GM21447 (cell line): ENCODE data around the gene CNFN.

Source experiments
- ATAC-seq: cut with Tn5 transposase; IDR thresholded peaks from one replicate; pipeline ENCODE4 v1.9.1; 2021; ENCODE audit not compliant: unreplicated experiment

CNFN gene

DNA sequence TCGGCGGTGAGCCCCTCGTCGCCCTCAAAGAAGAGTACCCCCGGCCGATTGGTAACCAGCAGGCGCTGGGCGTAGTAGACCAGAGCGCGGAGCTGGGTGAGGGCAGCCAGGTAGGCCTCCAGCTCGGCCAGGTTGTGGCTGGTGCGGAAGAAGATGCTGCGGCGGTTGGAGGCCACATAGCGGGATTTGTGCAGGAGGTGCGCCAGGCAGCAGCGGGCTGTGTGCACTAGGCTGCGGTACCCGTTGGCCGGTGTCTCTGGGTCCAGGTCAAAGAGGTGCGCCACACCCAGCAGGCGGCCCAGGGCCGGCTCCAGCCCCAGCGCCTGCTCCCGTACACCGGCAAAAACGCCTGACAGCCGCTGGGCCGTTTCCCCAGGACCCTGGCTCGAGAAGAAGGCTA, 20.3 kb upstream of the CNFN start:
- no peak for ATAC-seq

DNA sequence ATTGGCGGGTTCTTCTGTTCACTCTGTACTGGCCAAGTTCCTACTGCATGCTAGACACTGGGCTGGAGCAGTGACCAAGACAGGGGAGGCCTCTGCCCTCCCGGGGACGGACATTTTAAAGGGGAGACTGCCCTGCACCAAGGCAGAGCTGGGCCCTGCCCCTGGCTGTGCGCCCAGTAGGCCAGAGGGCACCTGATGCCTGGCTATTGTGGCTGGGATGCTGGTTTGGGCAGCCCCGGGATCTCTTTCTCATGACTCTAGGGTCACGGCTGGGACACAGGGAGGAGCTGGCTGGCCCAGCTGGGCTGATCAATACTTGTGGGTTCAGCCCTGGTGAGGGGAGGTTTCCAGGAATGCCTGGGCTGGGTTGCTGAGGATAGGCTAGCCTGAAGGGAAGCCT, 19.4 kb upstream of the CNFN start:
- ATAC-seq: no peak

DNA sequence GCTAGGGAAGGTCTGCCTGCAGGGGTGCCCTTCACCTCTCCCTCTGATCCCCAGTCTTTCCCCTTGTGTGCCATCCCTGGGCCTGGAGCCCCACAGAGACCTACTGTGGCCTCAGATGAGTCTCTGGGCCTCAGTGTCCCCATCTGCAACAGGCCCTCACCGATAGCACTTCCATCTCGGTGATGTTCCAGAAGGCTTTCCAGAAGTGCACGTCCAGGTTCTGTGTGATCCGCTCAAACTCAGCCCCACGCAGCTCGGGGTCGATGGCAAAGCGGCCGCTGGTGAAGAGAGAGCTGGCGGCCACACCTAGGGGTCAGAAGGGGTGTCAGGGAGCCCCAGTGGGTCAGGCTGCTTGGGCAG, 17.7 kb upstream of the CNFN start:
- ATAC-seq: no peak

DNA sequence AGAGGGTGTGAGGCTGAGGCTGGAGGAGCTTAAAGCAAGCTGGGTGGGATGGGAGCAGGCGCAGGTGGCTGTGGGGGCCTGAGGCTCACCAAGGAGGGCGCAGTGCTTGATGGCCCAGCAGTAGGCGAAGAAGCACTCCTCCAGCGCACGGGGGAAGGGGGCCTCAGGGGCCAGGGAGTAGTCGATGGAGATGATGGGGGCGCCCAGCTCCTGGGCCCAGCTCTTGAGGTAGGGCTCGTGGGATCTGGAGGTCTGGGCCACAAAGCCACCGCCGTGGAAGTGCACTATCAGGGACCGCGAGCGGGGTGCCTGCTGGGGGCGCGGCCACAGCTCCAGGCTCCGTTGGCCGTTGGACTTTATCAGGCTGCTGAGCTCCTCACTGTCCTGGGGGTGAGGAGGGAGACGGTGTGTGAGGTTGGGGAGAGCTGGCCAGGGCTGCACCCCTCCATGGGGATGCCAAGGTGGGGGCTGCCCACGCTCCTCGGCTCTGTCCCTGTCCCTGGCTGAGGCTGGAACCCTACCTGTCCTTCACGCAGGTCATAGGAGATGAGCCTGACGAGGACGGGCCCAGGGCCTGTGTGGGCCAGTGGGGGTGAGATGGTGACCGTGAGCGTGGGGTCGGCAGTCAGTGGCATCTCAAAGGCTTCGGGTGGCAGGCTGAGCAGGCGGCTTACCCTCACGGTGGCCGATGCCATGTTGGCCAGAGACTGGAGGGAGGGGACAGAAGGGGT, 17.2 kb upstream of the CNFN start:
- ATAC-seq: no peak

DNA sequence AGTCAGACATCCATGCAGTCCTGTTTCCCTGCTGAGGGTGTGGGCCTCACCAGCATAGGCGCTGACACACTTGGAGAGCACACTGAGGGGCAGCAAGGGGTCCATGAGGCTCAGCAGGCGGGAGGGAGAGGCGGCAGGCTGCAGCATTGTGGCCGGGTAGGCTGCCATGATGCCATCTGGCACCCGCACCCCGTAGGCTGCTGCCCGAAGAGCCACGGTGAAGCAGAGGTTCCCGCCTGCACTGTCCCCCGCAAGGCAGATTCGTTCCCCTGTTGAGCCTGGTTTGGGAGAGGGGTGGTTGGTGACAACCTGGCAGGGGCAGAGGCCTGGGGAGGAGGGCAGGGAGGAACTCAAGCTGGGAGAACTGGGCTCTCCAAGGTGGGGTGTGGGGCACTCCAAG, 16.0 kb upstream of the CNFN start:
- no peak for ATAC-seq

DNA sequence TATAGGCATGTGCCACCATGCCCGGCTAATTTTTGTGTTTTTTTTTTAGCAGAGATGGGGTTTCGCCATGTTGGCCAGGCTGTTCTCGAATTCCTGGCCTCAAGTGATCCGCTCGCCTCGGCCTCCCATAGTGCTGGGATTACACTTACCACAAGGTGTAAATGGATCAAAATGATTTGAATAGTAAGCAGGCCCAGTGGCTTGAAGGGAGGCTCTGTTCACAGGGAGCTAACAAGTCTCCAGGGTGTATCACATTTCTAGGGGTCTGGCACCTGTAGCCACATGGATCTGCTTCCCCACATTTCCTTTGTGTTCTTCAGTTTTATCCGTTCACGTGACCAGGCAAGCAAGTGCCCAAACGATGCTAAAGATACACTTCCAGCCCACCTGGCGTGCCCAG, 13.5 kb upstream of the CNFN start:
- no peak for ATAC-seq

DNA sequence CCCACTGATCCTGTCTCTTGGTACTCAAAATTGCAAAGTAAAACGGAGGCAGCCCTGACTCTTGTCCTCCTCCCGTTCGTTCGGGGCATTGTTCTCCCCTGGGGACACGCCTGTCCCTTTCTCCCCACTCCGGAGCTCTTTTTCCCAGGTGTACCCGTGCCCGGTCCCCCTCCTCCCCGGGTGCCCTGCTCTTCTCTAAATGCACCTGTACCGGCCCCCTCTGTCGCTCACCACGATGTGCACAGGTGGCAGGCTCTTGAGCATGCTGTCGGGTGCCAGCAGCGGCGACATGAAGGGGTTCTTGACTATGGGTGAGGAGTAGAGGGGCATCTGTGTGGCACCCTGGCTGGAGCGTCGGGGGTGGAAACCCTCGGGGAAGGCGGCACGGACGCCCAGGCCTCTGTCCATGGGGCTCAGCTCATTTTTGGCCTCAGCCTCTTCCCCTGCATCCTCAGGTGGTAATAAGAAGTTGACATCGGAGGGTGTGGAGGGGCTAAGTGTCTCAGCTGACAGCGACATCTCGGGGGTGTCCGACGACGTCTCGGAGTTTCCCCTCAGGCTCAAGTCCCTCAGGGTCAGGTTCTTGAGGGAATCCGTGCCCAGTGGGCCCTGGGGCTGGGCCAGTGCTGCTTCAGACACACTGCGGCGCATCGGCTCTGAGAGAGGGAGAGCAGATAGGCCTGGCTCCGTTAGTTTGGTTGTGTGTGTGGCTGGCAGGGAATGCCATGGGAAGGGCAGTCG, 12.4 kb upstream of the CNFN start:
- no peak for ATAC-seq

DNA sequence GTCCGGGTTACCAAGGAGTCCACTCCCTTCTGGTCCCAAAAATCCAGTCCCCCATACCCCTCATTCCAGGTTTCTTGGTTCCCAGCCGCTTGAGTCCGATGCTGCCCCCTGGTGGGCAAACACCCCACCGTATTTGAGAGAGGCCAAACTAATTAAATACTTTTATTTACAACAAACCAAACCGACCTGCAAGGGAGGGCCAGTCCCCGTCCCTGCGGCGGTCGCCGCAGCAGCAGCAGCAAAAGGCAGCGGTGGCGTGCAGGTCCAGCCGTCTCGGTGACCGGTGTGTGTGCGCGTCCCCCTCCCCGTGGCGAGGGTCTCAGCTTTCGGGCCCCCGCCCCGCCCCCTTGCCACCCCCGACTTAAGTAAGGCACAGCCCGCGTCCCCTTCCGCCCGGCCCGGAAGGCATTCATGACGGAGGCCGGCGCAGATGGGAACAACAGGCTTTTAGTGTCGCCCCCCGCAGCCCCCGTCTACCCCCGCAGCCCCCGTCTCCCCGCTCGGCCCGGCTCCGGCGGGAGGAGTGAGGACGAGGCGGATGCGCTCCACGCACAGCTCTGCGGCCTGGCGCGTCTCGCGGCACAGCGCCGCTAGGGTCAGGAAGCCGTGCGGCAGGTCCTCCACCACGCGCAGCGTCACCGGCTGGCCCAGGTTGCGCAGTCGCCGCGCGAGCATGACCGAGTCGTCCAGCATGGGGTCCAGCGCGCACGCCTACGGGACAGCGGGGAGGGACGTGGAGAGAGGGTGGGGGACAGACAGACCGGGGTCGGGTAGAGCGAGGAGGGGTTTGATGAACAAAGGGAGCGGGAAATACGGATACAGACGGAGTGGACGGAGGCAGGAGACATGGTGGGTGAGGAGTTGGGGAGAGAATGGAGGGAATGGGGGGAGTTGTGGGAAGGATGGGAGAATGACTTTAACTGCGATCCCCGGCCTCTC, 11.5 kb upstream of the CNFN start:
- ATAC-seq: no peak

DNA sequence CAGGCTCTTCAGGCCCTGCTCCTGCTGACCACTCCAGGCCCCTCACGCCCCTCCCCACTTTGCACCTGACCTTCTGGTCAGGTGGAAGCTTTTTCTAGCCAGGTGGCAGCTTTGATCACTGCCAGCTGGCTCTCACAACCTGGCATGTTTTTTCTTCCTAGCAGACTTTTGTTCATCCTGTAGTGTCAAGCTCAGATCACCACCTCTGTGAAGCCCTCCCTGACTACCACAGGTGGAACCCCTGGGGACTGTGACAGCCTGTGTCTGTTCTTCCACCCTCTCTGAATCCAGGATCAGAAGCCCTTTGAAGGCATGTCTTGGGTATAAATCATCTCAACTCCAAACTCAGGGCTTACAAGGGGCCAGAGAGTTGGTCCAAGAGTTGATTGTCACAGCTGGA, 10.3 kb upstream of the CNFN start:
- no peak for ATAC-seq

DNA sequence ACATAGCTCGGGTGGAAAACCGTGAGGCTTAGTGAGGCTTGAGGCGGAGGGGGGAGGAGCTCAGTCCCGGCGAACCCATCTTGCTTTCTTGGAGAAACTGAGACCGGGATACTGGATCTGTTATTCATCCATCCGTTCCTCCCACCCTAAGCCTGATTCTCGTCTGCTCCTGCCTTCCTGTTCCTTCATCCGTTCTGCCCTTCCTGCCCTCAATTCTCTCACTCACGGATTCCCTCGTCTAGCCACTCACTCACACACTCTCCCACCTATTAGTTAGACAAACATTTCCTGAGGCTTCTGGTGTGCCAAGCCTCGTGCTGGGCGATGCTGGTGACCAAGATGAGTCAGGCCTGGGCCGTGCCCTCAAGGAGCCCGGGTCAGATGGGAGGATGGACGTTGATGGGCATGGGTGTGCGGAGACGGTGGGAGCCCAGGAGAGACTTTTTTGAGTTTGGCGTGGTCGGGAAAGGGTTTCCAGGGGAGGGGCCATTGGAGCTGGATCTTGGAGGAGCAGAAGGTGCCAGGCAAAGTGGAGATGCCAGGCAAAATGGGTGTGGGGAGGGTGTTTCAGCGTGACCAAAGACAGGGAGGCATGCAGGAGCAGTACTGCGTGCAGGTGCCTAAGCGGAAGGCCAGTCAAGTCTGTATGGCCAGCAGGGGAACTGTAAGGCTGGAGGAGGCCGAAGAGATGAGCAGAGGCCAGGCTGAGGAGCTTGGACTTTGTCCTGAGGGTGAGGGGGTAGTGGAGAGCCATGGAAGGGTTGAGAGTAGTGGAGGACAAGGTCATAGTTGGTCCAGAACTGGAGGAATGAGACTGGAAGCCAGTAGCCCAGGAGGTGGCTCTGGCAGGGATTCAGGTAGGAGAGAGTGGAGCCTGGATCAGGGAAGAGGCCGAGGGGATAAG, 7.4 kb upstream of the CNFN start:
- ATAC-seq: no peak

DNA sequence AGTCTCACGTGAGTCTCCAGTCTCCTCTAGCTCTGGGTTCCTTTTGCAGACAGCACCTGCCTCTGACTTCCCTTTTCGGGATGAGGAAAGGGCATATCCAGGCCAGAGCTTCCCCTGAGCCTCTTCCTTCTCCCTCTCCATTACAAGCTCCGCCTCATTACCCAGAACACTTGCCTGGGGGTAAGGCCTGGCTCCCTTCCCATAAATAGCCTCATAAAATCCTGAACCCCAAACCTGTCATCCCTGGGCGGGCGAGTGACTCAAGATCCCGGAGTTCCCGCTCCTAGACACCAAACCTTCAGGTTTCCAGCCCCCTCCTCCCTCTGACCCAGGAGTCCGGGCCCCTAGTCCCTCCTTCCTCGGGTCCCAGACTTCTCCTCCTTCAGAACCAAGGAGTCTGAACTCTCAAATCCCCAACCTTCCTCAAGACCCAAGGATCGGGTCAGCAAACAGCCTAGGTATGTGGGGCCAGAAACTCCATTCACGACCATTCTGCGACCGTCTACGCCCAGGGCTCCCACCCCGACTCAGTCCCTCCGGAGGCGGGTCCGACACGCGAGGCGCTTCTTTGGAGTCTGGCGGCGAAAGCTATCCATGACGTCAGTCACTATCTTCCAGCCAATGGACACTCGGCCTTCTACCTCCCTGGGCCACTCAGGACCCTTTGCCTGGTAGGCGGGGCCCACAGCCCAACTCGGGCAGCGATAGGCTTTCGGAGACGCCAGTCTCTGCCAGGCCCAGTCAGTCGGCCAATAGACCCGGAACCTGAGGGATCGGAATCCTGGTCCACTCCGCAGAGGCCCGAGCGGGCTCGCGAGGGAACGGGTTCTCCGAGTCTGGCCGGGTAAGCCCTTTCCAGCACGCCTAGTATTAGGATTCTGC, 6.5 kb upstream of the CNFN start:
- peak; percentile 91 for ATAC-seq

DNA sequence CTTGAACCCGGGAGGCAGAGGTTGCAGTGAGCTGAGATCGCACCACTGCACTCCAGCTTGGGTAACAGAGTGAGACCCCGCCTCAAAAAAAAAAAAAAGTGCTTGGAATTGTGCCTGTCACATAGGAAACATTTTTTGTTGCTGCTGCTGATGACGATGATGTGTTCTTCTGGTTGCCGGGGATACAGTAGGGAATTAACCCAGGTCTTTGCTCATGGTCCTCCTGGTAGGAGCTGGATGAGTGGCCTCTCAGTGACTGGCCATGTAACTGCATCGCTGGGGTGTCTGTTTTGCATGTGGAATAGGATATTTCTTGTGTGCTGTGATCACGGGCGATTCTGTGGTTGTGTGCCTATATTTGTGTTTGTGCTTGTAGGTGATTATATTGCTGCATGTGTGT, 4.7 kb upstream of the CNFN start:
- ATAC-seq: no peak

DNA sequence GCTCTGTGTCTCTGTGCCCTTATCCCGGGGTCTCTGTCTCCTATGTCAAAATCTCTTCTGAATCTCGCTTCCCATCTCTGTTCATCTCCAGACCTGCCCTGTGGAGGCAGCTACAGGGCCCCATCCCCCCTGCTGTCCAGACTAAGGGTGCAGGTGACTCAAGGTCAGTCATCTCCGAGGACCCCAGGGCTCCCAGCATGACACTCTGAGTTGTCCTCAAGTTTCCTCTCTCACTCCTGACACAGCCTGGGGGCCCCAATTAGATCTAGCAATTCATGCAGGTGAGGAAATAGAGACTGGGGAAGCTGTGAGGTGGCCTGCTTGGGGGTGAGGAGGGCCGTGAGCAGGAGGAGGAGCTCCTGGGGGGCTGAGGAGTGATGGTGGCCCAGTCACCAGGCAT, 2.1 kb upstream of the CNFN start:
- no peak for ATAC-seq

DNA sequence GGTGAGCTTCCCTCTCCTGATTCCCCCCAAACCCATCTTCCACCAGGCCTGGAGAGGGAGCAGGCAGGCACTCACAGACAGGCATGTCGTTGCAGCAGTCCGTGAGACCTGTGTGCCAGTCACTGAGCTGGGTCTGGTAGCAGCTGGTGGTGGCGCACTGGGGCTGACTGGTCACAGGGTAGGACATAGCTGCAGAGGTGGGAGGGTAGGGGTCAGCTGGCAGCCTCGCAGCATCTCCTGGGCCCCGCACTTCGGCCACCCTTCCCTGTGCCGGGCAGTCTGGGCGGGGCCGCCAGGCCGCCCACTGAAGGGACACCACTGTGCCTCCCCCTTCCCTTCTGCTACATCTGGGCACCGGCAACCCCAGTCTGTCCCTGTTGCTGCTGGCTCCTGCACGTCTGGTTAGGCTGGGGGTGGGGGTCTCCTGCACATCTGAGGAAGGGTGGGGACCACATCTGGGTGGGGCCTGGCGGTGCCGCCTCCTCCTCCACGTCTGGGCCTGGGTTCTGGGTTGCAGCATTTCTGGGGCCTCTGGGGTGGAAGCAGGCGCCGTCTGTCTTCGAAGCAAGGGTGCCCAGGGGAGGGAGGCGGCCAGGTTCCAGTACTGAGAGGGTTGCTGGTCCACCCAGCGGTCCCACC, 1.1 kb downstream of the CNFN start:
- ATAC-seq: no peak

DNA sequence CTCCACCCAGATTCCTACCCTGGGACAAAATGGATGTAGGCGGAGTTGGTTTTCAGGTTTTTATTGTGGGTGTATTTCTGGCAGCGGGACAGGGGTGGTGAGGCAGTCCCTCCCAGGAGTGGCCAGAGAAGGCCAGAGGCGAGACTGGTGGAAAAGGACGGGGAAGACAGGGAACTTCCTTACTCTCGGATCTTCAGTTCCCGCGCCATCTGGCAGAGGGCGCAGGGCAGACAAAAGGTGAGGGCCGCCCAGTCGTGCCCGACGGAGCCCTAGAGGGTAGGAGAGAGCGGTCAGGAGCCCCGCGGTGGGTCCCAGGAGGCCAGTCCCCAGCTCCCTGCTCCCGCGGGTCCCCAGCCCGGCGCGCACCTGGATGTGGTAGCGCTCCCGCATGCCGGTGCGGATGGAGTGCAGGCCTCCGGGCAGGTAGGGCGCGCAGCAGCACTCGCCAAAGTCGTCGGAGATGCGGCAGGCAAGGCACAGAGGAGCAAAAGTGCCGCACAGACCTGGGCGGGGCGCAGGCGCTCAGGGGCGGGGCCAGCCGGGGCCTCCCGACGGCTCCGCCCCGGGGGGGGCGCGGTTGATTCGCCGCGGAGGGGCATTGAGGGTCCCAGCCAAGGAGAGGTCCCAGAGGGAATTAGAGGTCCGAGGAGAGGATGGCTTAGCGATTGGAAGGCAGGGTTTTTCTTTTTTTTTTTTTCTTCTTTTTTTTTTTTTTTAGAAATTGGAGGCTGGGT, 3.0 kb downstream of the CNFN start:
- no peak for ATAC-seq

DNA sequence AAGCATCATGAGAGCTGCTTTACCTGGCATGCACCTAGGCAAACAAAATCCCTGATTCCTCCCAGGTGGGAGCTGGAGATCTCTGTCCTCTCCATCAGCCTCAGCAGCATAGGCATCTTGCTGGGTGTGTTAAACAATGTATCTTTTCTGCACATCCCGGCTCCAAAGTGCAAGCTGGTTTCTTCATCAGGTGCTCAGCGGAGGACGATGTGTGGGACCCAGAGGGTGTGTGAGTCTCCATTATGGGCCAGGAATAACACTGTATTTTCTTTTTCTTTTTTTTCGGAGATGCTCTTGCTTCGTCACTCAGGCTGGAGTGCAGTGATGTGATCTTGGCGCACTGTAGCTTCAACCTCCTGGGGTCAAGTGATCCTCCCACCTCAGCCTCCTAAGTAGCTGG, 9.9 kb downstream of the CNFN start:
- ATAC-seq: no peak

DNA sequence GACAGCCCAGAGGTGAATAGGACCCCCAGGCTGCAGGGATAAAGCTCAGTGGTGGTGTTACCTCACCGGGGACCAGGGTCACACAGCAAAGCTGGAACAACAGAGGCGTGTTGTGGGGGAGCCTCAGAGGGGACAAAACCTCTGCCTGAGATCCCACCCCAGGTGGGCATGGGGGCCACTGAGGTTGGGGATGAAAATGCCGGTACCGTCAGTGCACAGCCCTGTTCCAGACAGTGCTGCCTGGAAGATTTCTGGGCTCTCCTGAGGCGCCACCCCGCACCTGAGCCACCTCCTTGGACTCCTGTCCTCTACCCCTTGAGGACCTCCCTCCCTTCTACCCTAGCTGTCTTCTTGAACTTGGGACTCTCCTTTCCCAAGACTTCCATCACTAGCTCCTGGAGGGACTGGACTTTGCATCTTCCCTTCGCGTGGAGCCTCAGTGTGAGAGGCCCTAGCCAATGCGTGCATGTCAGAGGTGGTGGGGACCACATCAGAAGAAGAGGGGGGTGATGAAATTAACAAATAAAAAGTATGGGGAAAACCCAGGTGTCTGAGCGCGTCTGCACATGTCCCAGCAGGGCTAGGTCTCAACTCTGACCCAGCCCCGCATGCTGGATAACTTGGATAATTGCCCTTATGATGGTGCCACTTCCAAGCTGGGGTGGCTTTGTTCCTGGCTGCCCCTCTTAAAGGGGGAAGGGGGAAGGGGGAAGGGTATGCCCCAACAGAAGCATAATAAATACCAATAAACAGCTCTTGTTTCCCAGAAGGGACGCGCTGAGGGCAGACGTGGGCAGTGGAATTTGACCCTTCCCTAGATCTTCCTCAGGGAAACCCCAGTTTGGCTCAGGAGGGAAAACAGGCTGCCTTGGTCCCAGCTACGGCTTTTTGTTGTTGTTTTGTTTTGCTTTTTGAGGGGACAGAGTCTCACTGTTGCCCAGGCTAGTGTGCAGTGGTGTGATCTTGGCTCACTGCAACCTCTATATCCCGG, 11.6 kb downstream of the CNFN start:
- ATAC-seq: no peak
